ENCODE data around the gene ARHGEF38.

GRCh38 chr4:105645440-105645839, 93.0 kb downstream of the ARHGEF38 start:
- TF ChIP-seq CTCF (IDR thresholded peaks at IDR 0.05) (no peak), EP300 (IDR thresholded peaks at IDR 0.05) (no peak), POLR2A (IDR thresholded peaks at IDR 0.05) (no peak)
